Measurements from ENCODE around the gene GRIK2. TPM values are rescaled to one million over a fixed set of nuclear protein-coding genes. Genes with fewer than 3 reads are reported as not detected.

GRIK2 gene
- total and polyA plus RNA-seq, 2 of the 4 experiments (the other 2 are of a cell fraction) = 8.2 to 15.2 TPM

- no peaks in the 10 kb centered on the region for H3K36me3 ChIP-seq (ENCODE audit: control insufficient read depth, insufficient read depth, low read length)
- ATAC-seq (ENCODE audit: low read depth) (no peak), DNase-seq (no peak)
- no peak overlapping the region for H3K27ac ChIP-seq (ENCODE audit: insufficient read depth, low read length)
- no peak overlapping the region for H2AFZ ChIP-seq (replicated peaks; ENCODE audit: low read length, poor library complexity)
- H3K4me1 ChIP-seq (ENCODE audit: control insufficient read depth, insufficient read depth, low read length) = peaks cover 3% of the 10 kb centered on the region; the same call in 1 of the 2 replicates
- no peak overlapping the region for H2BK20ac ChIP-seq (ENCODE audit: low read depth, low read length)
- H3K79me1 ChIP-seq (ENCODE audit: low read depth in 1 of 2, low read length in 2 of 2) = peaks cover 2 to 3% of the 10 kb centered on the region in 2 experiments; a peak in 1 of 4 replicates
- H3K56ac ChIP-seq (ENCODE audit: extremely low read depth, insufficient read depth, low read length) = no peak overlapping the region
- H3K9me1 ChIP-seq (ENCODE audit: insufficient read depth, low read length) = no peaks in the 10 kb centered on the region
- no peak overlapping the region for H3K4me2 ChIP-seq (ENCODE audit: low read depth, low read length)
- no peak overlapping the region for H2AK9ac ChIP-seq (replicated peaks; ENCODE audit: low read depth, low read length, poor library complexity)
- in situ Hi-C loops (cut with MboI; ENCODE audit: low sequenced_read_pairs) = no loop called here
- ChIA-PET CTCF (interaction anchor here (0.8 kb wide), 1 partner anchor 44 kb away, joined by 3 read pairs; no protein-coding TSS in a partner anchor), POLR2A (ENCODE audit: unreplicated experiment) (no interaction called here)
- no peak overlapping the region for H4K91ac ChIP-seq (ENCODE audit: insufficient read depth, low read depth, low read length)
- no TSS peak for BruUV-seq (replicated peaks)
- no peak overlapping the region for H2BK15ac ChIP-seq (ENCODE audit: low read depth, low read length)
- H4K5ac ChIP-seq (ENCODE audit: low read depth, low read length) = no peak overlapping the region
- no peak overlapping the region for H2BK120ac ChIP-seq (ENCODE audit: low read depth, low read length)
- no peak overlapping the region for H2BK5ac ChIP-seq (ENCODE audit: low read depth, low read length, poor library complexity, severe bottlenecking)
- no peak overlapping the region for H3K14ac ChIP-seq (replicated peaks; ENCODE audit: low read depth, low read length)
- no peaks in the 10 kb centered on the region for H3K27me3 ChIP-seq (ENCODE audit: control insufficient read depth, insufficient read depth, low read length)
- no peak overlapping the region for H3K4me3 ChIP-seq (ENCODE audit: insufficient read depth, low read depth, low read length)
- no peak overlapping the region for H3K18ac ChIP-seq (ENCODE audit: low read depth, low read length)
- intact Hi-C loops (cut with micrococcal nuclease) = no loop called here
- no peak overlapping the region for H4K8ac ChIP-seq (ENCODE audit: low read depth in 2 of 2, low read length in 2 of 2)
- H3K9me3 ChIP-seq (ENCODE audit: control insufficient read depth, insufficient read depth, low read length) = peaks cover 3% of the 10 kb centered on the region
- H3K4ac ChIP-seq (ENCODE audit: low read depth, low read length) = no peak overlapping the region
- no peak overlapping the region for H2AK5ac ChIP-seq (ENCODE audit: low read depth, low read length)
- TF ChIP-seq MAFK (IDR thresholded peaks at IDR 0.05; ENCODE audit: low read depth, low read length) (no peak), MAZ (IDR thresholded peaks at IDR 0.05; ENCODE audit: borderline replicate concordance, low read depth, low read length) (no peak), ELK1 (IDR thresholded peaks at IDR 0.05; ENCODE audit: borderline replicate concordance, low read depth, low read length) (no peak), RAD21 (IDR thresholded peaks at IDR 0.05; ENCODE audit: low read length) (no peak), CEBPB (IDR thresholded peaks at IDR 0.05; ENCODE audit: low read depth, low read length) (no peak), MXI1 (IDR thresholded peaks at IDR 0.05; ENCODE audit: borderline replicate concordance, low read depth, low read length) (no peak), RFX5 (IDR thresholded peaks at IDR 0.05; ENCODE audit: low read depth, low read length) (no peak), CHD1 (IDR thresholded peaks at IDR 0.05; ENCODE audit: low read depth, low read length) (no peak), BHLHE40 (IDR thresholded peaks at IDR 0.05; ENCODE audit: low read depth, low read length) (no peak), RCOR1 (IDR thresholded peaks at IDR 0.05; ENCODE audit: insufficient replicate concordance, low read length) (no peak), NFE2L2 (IDR thresholded peaks at IDR 0.05; ENCODE audit: low read depth, low read length) (no peak), POLR2A (IDR thresholded peaks at IDR 0.05; ENCODE audit: low read depth, low read length) (no peak), SMC3 (IDR thresholded peaks at IDR 0.05; ENCODE audit: low read depth, low read length) (no peak)
- no peak overlapping the region for H3K23ac ChIP-seq (ENCODE audit: low read depth, low read length)
- dilution Hi-C loops (cut with HindIII; ENCODE audit: low sequenced_read_pairs, unreplicated experiment) = no loop called here
- no peak overlapping the region for H3K9ac ChIP-seq (ENCODE audit: low read depth, low read length)
- no peaks in the 10 kb centered on the region for H4K20me1 ChIP-seq (ENCODE audit: insufficient read depth, low read length)
- WGBS, 2 experiments (ENCODE audit: extremely low coverage in 2 of 2, insufficient read length in 1 of 2) = no CpG with 5 or more reads among the region's 2 CpGs
Observed at GRCh38 chr6:101662111-101662897, 268.8 kb downstream of the GRIK2 start.

All from IMR-90 (cell line).